ENCODE measurements around the gene ELFN1. TPM values are rescaled to one million over a fixed set of nuclear protein-coding genes. Genes with fewer than 3 reads are reported as not detected.

Gene ELFN1
- total RNA-seq, 2 donors from 2014 or later = 0.33 to 1.3 TPM

DNA sequence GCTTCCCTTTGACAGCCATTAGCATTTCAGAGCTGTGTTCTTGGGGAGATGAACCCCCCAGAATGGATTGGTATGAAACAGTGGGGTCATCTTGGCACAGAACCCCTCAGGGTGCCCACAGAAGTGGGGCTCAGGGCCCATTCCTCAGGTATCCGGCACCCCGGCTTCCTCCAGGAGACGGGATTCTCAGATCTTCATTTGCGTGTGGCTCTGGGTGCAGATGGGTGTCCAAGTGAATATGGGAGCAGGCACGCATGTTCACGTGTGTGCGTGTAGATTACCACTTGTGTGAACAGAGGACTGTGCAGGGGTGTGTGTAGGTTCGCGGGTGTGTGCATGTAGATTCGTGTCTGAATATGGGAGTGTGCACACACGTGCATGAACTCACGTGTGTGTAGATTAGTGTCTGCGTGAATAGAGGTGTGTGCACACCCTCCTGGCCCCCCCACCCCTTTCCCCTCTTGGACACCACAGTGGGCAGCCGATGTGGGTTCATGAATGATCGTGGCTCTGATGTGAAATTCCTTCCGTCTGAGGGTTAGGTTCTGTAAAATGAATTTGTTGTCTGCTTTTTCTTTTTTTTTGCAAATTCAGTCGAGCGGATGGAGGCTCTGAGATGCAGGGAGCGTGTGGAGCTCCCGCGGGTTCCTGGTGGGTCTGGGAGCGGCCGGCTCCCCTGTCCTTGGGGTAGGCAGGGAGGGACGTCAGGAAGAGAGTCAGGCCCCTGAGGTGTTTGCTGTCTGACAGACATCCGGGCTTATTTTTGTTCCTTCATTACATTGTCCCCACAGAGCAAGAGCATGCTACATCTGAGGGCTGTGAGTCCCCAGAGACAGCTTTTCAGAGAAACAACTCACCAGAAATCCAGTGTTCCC lies 7.4 kb downstream of the ELFN1 start:
- TF ChIP-seq POLR2A (IDR thresholded peaks at IDR 0.05) (no peak), CTCF (IDR thresholded peaks at IDR 0.05) (no peak)
- intact Hi-C loops (cut with DNase I) = no loop called here
- Histone ChIP-seq H3K4me3 (no peak overlapping the region), H3K9me3 (no peaks in the 10 kb centered on the region), H3K27ac (no peak overlapping the region), H3K4me1 (no peaks in the 10 kb centered on the region), H3K27me3 (peaks cover 0 to 11% of the 10 kb centered on the region in 2 donors), H3K36me3 (replicated peaks in 1 of 2; ENCODE audit: insufficient read depth in 1 of 2, low read depth in 2 of 2) (no peaks in the 10 kb centered on the region)
- peak in 1 of 4 donors; percentile 3 for DNase-seq
- ATAC-seq = no peak
- 59 to 62% methylated on average over 24 to 25 of the region's 25 CpGs for WGBS, 2 donors

GRCh38 chr7:1678081-1678543 lies 8.0 kb downstream of the ELFN1 start:
- peaks cover 0 to 9% of the 10 kb centered on the region in 2 donors for H3K27me3 ChIP-seq
- peak in 1 of 4 donors; percentile 3 for DNase-seq

DNA sequence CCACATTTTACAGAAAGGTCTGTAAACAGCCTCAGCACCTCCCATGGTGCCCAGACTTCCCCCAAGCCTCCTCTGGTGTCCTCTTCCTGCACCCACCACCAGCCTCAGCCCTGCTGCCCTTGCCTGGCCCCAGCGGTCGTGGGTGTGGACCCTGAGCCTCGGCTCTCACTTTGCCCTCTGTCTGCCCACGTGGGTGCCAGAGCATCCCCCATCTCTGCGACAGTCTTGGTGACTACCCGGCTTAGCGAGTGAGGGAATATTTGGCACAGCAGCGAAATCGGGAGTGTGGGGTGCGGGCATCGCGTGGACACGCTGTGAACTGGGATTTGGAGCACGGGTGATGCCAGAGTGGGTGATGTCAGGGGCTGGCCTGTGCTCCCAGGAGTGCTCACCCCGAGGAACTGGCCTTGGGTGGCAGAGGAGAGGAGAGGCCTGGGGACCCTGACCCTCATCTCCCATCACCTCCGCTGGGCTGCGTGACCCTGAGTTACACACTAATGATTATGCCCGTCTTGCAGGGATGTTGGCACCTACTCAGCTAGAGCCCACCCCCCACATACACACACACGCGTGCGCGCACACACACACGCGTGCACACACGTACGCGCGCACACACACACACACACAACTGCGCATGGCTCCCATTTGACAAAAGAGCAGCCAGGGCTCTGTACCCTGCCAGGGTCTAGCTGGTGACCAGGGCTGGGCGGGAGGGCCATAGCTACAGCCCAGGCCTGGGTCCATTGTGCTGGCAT lies 8.7 kb downstream of the ELFN1 start:
- H3K36me3 ChIP-seq (replicated peaks in 1 of 2; ENCODE audit: insufficient read depth in 1 of 2, low read depth in 2 of 2) = no peaks in the 10 kb centered on the region
- H3K4me3 ChIP-seq = no peak overlapping the region
- 78 to 83% methylated on average over 27 of the region's 30 CpGs for WGBS, 2 donors
- no peaks in the 10 kb centered on the region for H3K4me1 ChIP-seq
- DNase-seq = no peak
- no peak for ATAC-seq
- intact Hi-C loops (cut with DNase I) = no loop called here
- no peak overlapping the region for H3K27ac ChIP-seq
- peaks cover 0 to 3% (median 0%) of the 10 kb centered on the region in 3 donors for H3K9me3 ChIP-seq
- H3K27me3 ChIP-seq = peaks cover 0 to 8% of the 10 kb centered on the region in 2 donors
- no peak for TF ChIP-seq CTCF (IDR thresholded peaks at IDR 0.05)
- TF ChIP-seq POLR2A (IDR thresholded peaks at IDR 0.05) = no peak

More at GRCh38 chr7:1678081-1678543, 8.0 kb downstream of the ELFN1 start:
- H3K4me3 ChIP-seq = no peak overlapping the region
- WGBS, 2 donors = 80 to 87% methylated on average over 3 to 11 of the region's 13 CpGs
- TF ChIP-seq CTCF (IDR thresholded peaks at IDR 0.05) (no peak), POLR2A (IDR thresholded peaks at IDR 0.05) (no peak)
- no peaks in the 10 kb centered on the region for H3K36me3 ChIP-seq (replicated peaks in 1 of 2; ENCODE audit: insufficient read depth in 1 of 2, low read depth in 2 of 2)
- no peaks in the 10 kb centered on the region for H3K9me3 ChIP-seq
- H3K27ac ChIP-seq = no peak overlapping the region
- no peak for ATAC-seq
- no peaks in the 10 kb centered on the region for H3K4me1 ChIP-seq
- intact Hi-C loops (cut with DNase I) = no loop called here

DNA sequence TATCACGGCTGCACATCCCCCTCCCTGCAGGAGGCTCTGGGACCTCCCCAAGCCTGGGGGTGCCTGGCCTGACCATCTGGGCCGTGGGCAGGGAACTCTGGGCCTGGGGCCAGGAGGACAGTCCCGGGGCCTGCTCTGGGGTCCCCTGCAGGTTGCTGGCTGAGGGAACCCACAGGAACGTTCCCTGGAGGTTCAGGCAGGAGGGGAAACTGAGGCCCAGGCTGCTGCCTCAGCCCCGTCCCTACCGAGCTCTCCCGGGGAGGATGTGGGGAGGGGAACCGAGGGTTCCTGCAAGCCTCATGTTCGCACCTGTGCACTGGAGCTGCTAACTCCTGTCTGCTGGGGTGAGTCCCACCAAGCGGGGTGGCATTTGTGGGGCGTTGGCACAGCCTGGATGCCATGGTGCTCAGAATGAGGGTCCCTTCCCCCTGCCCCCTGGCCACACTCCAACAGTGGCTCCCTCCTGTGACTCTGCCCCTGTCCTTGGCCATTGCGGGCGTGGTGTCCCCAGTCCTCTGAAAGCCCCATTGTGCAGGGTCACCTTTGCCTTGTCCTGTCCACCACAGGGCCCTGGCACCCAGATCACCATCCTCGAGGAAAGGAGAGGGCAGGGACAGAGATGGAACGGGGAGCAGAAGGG lies 9.4 kb downstream of the ELFN1 start:
- no peaks in the 10 kb centered on the region for H3K4me1 ChIP-seq
- intact Hi-C loops (cut with DNase I) = no loop called here
- ATAC-seq (no peak), DNase-seq (no peak)
- no peak overlapping the region for H3K27ac ChIP-seq
- no peak for TF ChIP-seq CTCF (IDR thresholded peaks at IDR 0.05)
- TF ChIP-seq POLR2A (IDR thresholded peaks at IDR 0.05) = no peak
- peaks cover 0 to 6% of the 10 kb centered on the region in 2 donors for H3K27me3 ChIP-seq
- H3K9me3 ChIP-seq = peaks cover 0 to 5% (median 0%) of the 10 kb centered on the region in 3 donors
- WGBS, 2 donors = 63 to 75% methylated on average over 3 to 14 of the region's 15 CpGs
- H3K36me3 ChIP-seq (replicated peaks in 1 of 2; ENCODE audit: insufficient read depth in 1 of 2, low read depth in 2 of 2) = no peaks in the 10 kb centered on the region
- H3K4me3 ChIP-seq = no peak overlapping the region

Measured in body of pancreas (tissue), 4 donors.